ENCODE measurements around the gene ATF6. TPM values are rescaled to one million over a fixed set of nuclear protein-coding genes. Genes with fewer than 3 reads are reported as not detected.

Gene ATF6
- total and polyA plus RNA-seq, 2 donors (not counting 3 experiments of a cell fraction or from before 2014, with no cell fraction given), result 24.9 to 40.3 TPM

DNA sequence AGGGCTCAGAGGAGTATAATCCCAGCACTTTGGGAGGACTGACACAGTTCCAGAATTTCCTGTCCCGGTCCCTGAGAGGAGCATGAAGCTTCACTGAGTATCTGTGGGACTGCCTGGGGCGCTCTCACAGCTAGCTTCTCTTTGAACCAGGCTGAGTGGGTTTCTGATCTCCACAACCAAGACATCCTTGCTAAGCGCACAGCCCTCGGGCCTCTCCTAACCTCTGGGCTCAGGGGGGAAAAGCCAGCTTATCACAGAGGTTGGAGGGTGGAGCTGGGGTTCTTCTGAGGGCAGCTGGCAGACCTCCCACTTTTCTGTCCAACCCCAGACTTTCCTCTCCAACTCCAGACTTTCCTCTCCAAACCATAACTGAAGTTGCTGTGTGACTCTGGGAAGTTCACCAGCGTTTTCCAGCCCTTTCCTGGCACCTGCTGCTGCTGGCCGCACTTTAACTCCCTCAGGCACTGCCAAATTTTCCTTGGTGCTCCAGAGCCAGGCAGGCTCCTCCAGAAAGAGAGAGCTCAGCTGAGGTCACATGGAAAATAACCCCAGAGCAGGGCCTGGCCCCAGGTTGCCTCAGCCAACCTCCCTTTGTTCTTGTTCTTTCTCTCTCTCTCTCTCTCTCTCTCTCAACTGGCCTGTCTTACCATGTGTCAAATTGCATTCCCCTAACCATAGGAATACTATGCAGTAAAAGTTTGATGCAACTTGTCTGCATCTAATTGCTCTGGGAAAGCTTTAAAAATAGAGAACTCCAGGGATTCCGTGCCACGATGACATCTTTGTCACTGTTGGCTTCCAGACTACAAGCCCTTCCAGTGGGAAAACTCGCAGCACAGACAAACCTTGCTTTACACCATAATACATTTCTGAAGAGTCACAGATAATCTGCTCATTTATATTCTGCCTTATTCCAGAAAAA is 208.1 kb downstream of the ATF6 start:
- H3K4me3 ChIP-seq (replicated peaks in 1 of 3; ENCODE audit: insufficient read depth in 1 of 3, low read depth in 1 of 3, low read length in 3 of 3), result no peak overlapping the region
- intact Hi-C loops (cut with micrococcal nuclease), result no loop called here
- dilution Hi-C loops (cut with MboI; ENCODE audit: extremely low pct_ligation_motif_present, low sequenced_read_pairs), result no loop called here
- H4K20me1 ChIP-seq (replicated peaks; ENCODE audit: control insufficient read depth, extremely low read depth, insufficient read depth, low read length), result no peaks in the 10 kb centered on the region
- no peaks in the 10 kb centered on the region for H3K79me2 ChIP-seq (ENCODE audit: control insufficient read depth, insufficient read depth, low read length)
- ChIA-PET POLR2A (interaction anchor here (0.6 kb wide), 1 partner anchor 213 kb away, joined by 4 read pairs; no protein-coding TSS in a partner anchor), CTCF (interaction anchor here (1.3 kb wide), 1 partner anchor 44 kb away, joined by 3 read pairs; no protein-coding TSS in a partner anchor)
- H3K27ac ChIP-seq (ENCODE audit: insufficient read depth, low read depth, low read length), result no peak overlapping the region
- no peak for FAIRE-seq
- H3K9me3 ChIP-seq (replicated peaks; ENCODE audit: control insufficient read depth, insufficient read depth, low read length), result no peaks in the 10 kb centered on the region
- H3K36me3 ChIP-seq (ENCODE audit: control insufficient read depth in 2 of 2, extremely low read depth in 1 of 2, insufficient read depth in 2 of 2, low read length in 2 of 2), result no peaks in the 10 kb centered on the region
- no peak overlapping the region for H2AFZ ChIP-seq (ENCODE audit: low read depth, low read length)
- no TSS peak for BruUV-seq (replicated peaks)
- H3K4me2 ChIP-seq (ENCODE audit: insufficient read depth, low read length), result no peak overlapping the region
- peaks cover 4 to 6% of the 10 kb centered on the region in 2 experiments for H3K27me3 ChIP-seq (ENCODE audit: control insufficient read depth in 2 of 2, insufficient read depth in 2 of 2, low read length in 2 of 2)
- H3K9me1 ChIP-seq (replicated peaks; ENCODE audit: control insufficient read depth, extremely low read depth, insufficient read depth, low read length), result no peaks in the 10 kb centered on the region
- TF ChIP-seq EZH2 (IDR thresholded peaks at IDR 0.05; ENCODE audit: borderline replicate concordance, low read depth, low read length, severe bottlenecking) (no peak), GATA2 (IDR thresholded peaks at IDR 0.05; ENCODE audit: insufficient read depth, insufficient read length, low read depth, low read length) (no peak), MYC (IDR thresholded peaks at IDR 0.05; ENCODE audit: low read depth, low read length) (no peak)
- H3K4me1 ChIP-seq (ENCODE audit: control insufficient read depth, extremely low read depth, insufficient read depth, low read length), result no peaks in the 10 kb centered on the region
- H3K9ac ChIP-seq (replicated peaks; ENCODE audit: extremely low read depth, insufficient read depth, low read length), result no peak overlapping the region
- no peak for DNase-seq (ENCODE audit: low read depth, low spot score)

DNA sequence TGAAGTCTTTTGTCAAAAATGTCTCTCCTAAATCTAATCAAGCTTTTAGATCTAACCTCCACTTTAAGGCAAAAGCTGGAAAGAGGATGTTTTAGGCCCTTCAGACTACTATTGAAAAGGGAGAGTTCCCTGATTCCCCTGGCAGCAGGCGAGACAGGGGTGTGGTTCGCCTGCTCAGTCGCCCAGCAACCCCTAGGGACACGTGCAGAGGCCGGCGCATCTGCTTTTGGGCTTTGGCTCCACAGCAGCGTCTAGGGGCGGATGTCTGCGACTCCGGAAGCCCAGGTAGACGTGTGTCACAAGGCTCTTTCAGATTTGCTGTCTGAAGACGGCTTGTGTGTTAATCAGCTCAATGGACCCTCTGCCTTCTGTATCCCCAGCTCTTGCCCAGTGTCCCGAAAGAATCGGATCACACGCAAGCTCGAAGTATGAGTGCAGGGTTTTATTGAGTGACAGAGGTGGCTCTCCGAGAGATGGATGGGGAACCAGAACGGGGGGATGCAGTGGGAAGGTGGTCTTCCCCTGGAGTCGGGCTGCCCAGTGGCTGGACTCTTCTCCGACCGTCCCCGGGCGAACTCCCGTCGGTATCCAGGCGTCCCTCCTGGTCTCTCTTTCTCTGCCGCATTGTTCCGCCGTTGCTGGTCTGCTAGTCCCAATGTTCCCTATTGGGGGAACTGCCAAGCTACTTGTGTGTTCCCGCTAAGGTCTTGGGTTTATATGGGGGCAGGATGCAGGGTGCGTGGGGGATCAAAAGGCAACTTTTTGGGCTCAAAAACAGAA is 212.1 kb downstream of the ATF6 start:
- Histone ChIP-seq H3K27ac (ENCODE audit: insufficient read depth, low read depth, low read length) (no peak overlapping the region), H3K79me2 (ENCODE audit: control insufficient read depth, insufficient read depth, low read length) (no peaks in the 10 kb centered on the region), H2AFZ (ENCODE audit: low read depth, low read length) (no peak overlapping the region), H3K4me2 (ENCODE audit: insufficient read depth, low read length) (no peak overlapping the region), H3K4me3 (replicated peaks in 1 of 3; ENCODE audit: insufficient read depth in 1 of 3, low read depth in 1 of 3, low read length in 3 of 3) (no peak overlapping the region), H3K9me3 (replicated peaks; ENCODE audit: control insufficient read depth, insufficient read depth, low read length) (no peaks in the 10 kb centered on the region), H3K9me1 (replicated peaks; ENCODE audit: control insufficient read depth, extremely low read depth, insufficient read depth, low read length) (no peaks in the 10 kb centered on the region), H3K9ac (replicated peaks; ENCODE audit: extremely low read depth, insufficient read depth, low read length) (no peak overlapping the region), H3K4me1 (ENCODE audit: control insufficient read depth, extremely low read depth, insufficient read depth, low read length) (no peaks in the 10 kb centered on the region), H3K36me3 (ENCODE audit: control insufficient read depth in 2 of 2, extremely low read depth in 1 of 2, insufficient read depth in 2 of 2, low read length in 2 of 2) (no peaks in the 10 kb centered on the region), H3K27me3 (ENCODE audit: control insufficient read depth in 2 of 2, insufficient read depth in 2 of 2, low read length in 2 of 2) (peaks cover 4 to 14% of the 10 kb centered on the region in 2 experiments), H4K20me1 (replicated peaks; ENCODE audit: control insufficient read depth, extremely low read depth, insufficient read depth, low read length) (no peaks in the 10 kb centered on the region)
- CTCF ChIA-PET, result no interaction called here
- no TSS peak for BruUV-seq (replicated peaks)
- intact Hi-C loops (cut with micrococcal nuclease), result no loop called here
- dilution Hi-C loops (cut with MboI; ENCODE audit: extremely low pct_ligation_motif_present, low sequenced_read_pairs), result no loop called here
- TF ChIP-seq JUN (IDR thresholded peaks at IDR 0.05; ENCODE audit: borderline replicate concordance, insufficient read depth, insufficient read length, low read depth) (no peak), POLR2A (IDR thresholded peaks at IDR 0.05; ENCODE audit: low read depth, low read length) (no peak), FOS (IDR thresholded peaks at IDR 0.05; ENCODE audit: borderline replicate concordance, insufficient read depth, low read length) (no peak), GATA2 (IDR thresholded peaks at IDR 0.05; ENCODE audit: insufficient read depth, insufficient read length, low read depth, low read length) (no peak), POLR2AphosphoS5 (IDR thresholded peaks at IDR 0.05; ENCODE audit: insufficient read depth, low read depth, low read length) (no peak), MYC (IDR thresholded peaks at IDR 0.05; ENCODE audit: low read depth, low read length) (no peak), EZH2 (IDR thresholded peaks at IDR 0.05; ENCODE audit: borderline replicate concordance, low read depth, low read length, severe bottlenecking) (no peak)
- TF ChIP-seq, protein P1, sequence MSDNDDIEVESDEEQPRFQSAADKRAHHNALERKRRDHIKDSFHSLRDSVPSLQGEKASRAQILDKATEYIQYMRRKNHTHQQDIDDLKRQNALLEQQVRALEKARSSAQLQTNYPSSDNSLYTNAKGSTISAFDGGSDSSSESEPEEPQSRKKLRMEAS (IDR thresholded peaks at IDR 0.05; ENCODE audit: insufficient read depth, insufficient read length), result no peak
- TF ChIP-seq, protein P2, sequence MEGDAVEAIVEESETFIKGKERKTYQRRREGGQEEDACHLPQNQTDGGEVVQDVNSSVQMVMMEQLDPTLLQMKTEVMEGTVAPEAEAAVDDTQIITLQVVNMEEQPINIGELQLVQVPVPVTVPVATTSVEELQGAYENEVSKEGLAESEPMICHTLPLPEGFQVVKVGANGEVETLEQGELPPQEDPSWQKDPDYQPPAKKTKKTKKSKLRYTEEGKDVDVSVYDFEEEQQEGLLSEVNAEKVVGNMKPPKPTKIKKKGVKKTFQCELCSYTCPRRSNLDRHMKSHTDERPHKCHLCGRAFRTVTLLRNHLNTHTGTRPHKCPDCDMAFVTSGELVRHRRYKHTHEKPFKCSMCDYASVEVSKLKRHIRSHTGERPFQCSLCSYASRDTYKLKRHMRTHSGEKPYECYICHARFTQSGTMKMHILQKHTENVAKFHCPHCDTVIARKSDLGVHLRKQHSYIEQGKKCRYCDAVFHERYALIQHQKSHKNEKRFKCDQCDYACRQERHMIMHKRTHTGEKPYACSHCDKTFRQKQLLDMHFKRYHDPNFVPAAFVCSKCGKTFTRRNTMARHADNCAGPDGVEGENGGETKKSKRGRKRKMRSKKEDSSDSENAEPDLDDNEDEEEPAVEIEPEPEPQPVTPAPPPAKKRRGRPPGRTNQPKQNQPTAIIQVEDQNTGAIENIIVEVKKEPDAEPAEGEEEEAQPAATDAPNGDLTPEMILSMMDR (IDR thresholded peaks at IDR 0.05; ENCODE audit: extremely low read depth in 1 of 2, insufficient read depth in 1 of 2, low read depth in 1 of 2, low read length in 2 of 2), result no peak
- FAIRE-seq (no peak), DNase-seq (ENCODE audit: low read depth, low spot score) (no peak)
- POLR2A ChIA-PET, result no interaction called here

Data from endothelial cell of umbilical vein (primary cell).